ENCODE data around the gene MOGAT1. TPM values are rescaled to one million over a fixed set of nuclear protein-coding genes. Genes with fewer than 3 reads are reported as not detected.

MOGAT1 gene
- total and polyA plus RNA-seq, 9 of the 15 experiments (the other 6 are each of a cell fraction or from before 2014, with no cell fraction given): not detected

DNA sequence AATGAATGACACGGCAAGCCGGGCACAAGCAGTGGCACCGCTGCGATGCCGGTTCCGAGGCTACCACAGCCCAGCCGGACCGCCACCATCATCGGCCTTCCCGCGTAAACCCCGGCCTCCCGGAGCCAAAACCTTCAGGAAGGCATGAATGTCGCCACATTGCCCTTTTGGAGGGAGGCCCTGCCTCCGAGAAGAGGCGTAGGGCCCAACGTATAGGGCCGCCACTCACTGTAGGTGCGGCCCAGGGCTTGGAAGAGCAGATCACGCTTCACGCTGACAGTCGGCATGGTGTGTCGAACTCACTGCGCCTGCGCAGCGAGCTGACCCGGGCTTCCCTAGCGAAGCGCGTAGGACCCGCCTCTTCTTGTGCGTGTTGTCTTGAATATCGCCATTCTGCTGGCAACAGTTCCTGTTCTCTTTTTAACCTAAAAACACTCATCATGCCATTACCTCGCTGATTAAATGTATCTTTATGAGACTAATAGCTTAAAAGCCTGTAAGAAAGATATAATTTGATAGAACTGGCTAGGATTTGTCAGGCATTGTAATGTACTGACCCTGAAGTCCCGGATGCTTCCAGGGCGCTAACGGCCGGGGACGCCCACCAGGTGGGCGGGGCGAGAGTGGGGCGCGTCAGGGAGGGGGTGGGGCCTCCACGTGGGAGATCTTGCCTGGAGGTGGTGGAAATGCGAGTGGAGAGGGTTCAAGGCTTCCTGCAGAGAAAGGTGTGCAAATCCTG lies 15.5 kb upstream of the MOGAT1 start, which contains the start of gene FARSB (continued):
- TF ChIP-seq, protein P1, sequence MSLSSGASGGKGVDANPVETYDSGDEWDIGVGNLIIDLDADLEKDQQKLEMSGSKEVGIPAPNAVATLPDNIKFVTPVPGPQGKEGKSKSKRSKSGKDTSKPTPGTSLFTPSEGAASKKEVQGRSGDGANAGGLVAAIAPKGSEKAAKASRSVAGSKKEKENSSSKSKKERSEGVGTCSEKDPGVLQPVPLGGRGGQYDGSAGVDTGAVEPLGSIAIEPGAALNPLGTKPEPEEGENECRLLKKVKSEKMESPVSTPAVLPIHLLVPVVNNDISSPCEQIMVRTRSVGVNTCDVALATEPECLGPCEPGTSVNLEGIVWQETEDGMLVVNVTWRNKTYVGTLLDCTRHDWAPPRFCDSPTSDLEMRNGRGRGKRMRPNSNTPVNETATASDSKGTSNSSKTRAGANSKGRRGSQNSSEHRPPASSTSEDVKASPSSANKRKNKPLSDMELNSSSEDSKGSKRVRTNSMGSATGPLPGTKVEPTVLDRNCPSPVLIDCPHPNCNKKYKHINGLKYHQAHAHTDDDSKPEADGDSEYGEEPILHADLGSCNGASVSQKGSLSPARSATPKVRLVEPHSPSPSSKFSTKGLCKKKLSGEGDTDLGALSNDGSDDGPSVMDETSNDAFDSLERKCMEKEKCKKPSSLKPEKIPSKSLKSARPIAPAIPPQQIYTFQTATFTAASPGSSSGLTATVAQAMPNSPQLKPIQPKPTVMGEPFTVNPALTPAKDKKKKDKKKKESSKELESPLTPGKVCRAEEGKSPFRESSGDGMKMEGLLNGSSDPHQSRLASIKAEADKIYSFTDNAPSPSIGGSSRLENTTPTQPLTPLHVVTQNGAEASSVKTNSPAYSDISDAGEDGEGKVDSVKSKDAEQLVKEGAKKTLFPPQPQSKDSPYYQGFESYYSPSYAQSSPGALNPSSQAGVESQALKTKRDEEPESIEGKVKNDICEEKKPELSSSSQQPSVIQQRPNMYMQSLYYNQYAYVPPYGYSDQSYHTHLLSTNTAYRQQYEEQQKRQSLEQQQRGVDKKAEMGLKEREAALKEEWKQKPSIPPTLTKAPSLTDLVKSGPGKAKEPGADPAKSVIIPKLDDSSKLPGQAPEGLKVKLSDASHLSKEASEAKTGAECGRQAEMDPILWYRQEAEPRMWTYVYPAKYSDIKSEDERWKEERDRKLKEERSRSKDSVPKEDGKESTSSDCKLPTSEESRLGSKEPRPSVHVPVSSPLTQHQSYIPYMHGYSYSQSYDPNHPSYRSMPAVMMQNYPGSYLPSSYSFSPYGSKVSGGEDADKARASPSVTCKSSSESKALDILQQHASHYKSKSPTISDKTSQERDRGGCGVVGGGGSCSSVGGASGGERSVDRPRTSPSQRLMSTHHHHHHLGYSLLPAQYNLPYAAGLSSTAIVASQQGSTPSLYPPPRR (CRISPR knock-in tag; IDR thresholded peaks at IDR 0.05; ENCODE audit: borderline replicate concordance): no peak
- no peak for TF ChIP-seq ZNF232 (CRISPR knock-in tag; IDR thresholded peaks at IDR 0.05)
- no peak for TF ChIP-seq NFIC (IDR thresholded peaks at IDR 0.05)
- peak; percentile 39 for TF ChIP-seq CXXC5 (CRISPR knock-in tag; IDR thresholded peaks at IDR 0.05)
- TF ChIP-seq NR2C2 (CRISPR knock-in tag; IDR thresholded peaks at IDR 0.05): no peak
- peak; percentile 82 for TF ChIP-seq NR2C2 (tag; IDR thresholded peaks at IDR 0.05)
- TF ChIP-seq NFIX (CRISPR knock-in tag; IDR thresholded peaks at IDR 0.05; ENCODE audit: low read depth): no peak
- no peak for TF ChIP-seq RFX7 (CRISPR knock-in tag; IDR thresholded peaks at IDR 0.05)
- TF ChIP-seq MCM2 (IDR thresholded peaks at IDR 0.05; ENCODE audit: low read depth): no peak
- TF ChIP-seq POLR2G (IDR thresholded peaks at IDR 0.05; ENCODE audit: low read depth, low read length): peak; percentile 83
- TF ChIP-seq POLR3G (IDR thresholded peaks at IDR 0.05; ENCODE audit: extremely low read depth, insufficient read length, insufficient replicate concordance): no peak
- no peak for TF ChIP-seq ZNF133 (CRISPR knock-in tag; IDR thresholded peaks at IDR 0.05)
- no peak for TF ChIP-seq BCL6 (CRISPR knock-in tag; IDR thresholded peaks at IDR 0.05)
- no peak for TF ChIP-seq CHD4 (IDR thresholded peaks at IDR 0.05; ENCODE audit: insufficient read depth, insufficient replicate concordance, low read depth, low read length, poor library complexity, severe bottlenecking)
- TF ChIP-seq LEF1 (IDR thresholded peaks at IDR 0.05): no peak
- peak; percentile 85 for TF ChIP-seq MEIS2 (IDR thresholded peaks at IDR 0.05; ENCODE audit: partially characterized antibody)
- no peak for TF ChIP-seq HNRNPLL (IDR thresholded peaks at IDR 0.05; ENCODE audit: low read depth, low read length, poor library complexity, severe bottlenecking)
- TF ChIP-seq ZNF121 (CRISPR knock-in tag; conservative IDR thresholded peaks at IDR 0.05): no peak
- TF ChIP-seq BMI1 (IDR thresholded peaks at IDR 0.05; ENCODE audit: low read length): no peak
- no peak for TF ChIP-seq FIP1L1 (IDR thresholded peaks at IDR 0.05; ENCODE audit: low read depth, low read length, poor library complexity, severe bottlenecking)
- TF ChIP-seq, protein P2, sequence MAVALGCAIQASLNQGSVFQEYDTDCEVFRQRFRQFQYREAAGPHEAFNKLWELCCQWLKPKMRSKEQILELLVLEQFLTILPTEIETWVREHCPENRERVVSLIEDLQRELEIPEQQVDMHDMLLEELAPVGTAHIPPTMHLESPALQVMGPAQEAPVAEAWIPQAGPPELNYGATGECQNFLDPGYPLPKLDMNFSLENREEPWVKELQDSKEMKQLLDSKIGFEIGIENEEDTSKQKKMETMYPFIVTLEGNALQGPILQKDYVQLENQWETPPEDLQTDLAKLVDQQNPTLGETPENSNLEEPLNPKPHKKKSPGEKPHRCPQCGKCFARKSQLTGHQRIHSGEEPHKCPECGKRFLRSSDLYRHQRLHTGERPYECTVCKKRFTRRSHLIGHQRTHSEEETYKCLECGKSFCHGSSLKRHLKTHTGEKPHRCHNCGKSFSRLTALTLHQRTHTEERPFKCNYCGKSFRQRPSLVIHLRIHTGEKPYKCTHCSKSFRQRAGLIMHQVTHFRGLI (CRISPR knock-in tag; IDR thresholded peaks at IDR 0.05): no peak
- TF ChIP-seq ZBTB2 (IDR thresholded peaks at IDR 0.05): peak; percentile 95
- no peak for TF ChIP-seq TRIM24 (IDR thresholded peaks at IDR 0.05)
